HFF-Myc (cell line): Measurements from ENCODE around the gene SLC25A51.

Experiments
- DNase-seq: peaks from one replicate; pipeline ENCODE4 v3.0.0-alpha.2; 2011; ENCODE audit warnings: low read depth; ENCODE audit errors: extremely low read depth
- H3K4me3 ChIP-seq: replicated peaks from 2 replicates; pipeline ENCODE4 v1.5.1; 2011; ENCODE audit warnings: low read depth, mild to moderate bottlenecking, control low read depth, low read length
- TF ChIP-seq, protein P1 (sequence below): IDR thresholded peaks from 2 replicates; pipeline ENCODE4 v1.5.1; 2012; ENCODE audit warnings: mild to moderate bottlenecking, low read depth, low read length, control low read depth; ENCODE audit errors: missing control alignments

SLC25A51 gene

DNA sequence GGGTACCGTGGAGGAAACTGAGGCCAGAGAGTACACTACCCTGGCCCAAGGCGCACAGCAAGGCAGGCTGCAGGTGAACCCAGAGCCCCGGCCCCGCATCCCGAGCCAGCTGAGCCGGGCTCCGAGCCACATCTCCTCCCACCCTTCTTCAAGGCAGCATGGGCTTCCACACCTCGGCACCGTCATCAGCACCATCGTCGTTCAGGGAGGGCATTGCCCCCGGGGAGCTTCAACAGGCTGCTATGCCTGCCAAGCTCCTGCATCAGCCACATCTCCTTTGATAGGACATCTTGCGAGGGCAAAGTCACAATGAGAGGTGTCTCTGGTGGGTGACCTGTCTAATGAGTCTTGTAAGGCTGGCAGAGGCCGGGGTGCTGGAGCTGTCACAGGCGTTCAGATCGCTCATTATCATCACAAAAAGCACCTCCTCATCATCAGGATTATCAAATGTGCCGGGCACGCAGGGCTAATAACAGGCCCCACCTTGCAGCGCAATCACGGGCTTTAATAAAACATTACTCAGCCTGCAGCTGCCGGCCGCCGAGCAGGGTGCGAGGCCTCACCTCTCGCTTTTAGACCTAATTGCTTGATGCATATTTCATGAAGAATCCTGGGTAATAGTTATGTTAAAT, 20.0 kb upstream of the SLC25A51 start:
- no peak overlapping the region for H3K4me3 ChIP-seq
- TF ChIP-seq, protein P1, sequence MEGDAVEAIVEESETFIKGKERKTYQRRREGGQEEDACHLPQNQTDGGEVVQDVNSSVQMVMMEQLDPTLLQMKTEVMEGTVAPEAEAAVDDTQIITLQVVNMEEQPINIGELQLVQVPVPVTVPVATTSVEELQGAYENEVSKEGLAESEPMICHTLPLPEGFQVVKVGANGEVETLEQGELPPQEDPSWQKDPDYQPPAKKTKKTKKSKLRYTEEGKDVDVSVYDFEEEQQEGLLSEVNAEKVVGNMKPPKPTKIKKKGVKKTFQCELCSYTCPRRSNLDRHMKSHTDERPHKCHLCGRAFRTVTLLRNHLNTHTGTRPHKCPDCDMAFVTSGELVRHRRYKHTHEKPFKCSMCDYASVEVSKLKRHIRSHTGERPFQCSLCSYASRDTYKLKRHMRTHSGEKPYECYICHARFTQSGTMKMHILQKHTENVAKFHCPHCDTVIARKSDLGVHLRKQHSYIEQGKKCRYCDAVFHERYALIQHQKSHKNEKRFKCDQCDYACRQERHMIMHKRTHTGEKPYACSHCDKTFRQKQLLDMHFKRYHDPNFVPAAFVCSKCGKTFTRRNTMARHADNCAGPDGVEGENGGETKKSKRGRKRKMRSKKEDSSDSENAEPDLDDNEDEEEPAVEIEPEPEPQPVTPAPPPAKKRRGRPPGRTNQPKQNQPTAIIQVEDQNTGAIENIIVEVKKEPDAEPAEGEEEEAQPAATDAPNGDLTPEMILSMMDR, result no peak
- DNase-seq, result no peak

DNA sequence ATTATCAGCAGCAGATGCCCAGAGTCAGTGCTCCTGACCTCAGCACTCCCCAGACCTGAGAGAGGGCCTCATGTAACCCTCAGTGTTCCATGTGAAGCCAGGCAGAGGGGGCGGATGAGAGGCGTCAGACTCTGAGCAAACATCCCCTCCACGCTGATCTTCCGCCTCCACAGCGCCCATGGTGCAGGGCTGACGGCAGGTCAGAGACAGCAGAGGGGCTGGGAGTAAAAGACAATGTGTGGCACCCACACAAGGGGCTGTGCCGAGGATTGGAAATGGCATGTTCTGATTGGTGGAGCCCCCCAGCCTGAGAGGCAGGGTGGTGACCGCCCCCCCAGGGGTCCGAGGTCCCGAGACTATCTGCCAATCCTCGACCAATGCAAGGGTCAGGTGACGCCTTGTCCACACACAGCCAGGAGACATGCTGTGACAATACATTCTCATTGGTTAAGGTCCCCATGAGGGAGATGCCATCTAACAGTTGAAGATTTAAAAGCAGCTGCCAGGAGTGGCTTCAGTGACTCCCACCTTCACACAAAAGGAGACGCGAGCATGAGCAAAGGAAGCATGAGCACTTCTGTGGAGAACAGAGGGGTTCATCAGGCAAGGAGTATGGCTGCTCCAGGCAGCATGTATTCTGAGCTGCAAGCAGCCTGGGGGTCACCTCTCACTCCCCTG, 19.3 kb upstream of the SLC25A51 start:
- no peak for DNase-seq
- H3K4me3 ChIP-seq, result no peak overlapping the region
- TF ChIP-seq, protein P1, result no peak

DNA sequence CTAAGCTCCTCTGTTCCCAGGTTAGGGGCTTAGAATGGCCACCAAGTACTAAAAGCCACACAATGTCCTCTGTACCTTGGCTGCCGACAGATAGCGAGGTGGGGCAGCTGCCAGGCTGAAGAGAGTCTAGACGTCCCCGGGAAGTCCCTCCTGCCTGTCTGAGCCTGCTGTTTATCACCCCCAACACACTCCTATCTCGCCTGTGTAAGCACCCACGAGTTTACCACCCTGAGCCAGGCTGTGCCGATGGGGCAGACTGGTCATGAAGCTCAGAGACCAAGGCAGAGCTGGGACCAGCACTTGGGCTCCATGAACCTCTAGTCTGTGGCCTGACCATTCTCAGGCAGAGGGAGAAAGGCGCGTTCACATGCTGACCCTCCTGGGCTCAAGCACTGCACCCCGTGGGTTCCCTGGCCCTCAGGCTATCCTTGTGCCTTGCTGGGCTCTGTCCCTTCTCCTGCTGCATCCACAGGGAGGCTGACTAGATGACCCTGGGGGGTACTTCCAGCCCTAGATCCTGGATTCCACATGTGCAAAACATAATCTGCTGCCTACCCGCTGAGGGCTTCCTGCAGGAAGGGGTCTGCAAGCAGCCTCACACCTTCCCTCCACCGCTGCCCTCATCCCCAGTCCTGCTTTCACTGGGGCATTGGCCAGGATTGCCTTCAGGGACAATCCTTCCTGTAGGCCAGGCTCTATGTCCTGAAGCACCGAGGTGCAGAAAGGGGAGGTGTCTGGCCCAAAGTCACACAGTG, 18.6 kb upstream of the SLC25A51 start:
- TF ChIP-seq, protein P1, result no peak
- DNase-seq, result no peak
- no peak overlapping the region for H3K4me3 ChIP-seq

DNA sequence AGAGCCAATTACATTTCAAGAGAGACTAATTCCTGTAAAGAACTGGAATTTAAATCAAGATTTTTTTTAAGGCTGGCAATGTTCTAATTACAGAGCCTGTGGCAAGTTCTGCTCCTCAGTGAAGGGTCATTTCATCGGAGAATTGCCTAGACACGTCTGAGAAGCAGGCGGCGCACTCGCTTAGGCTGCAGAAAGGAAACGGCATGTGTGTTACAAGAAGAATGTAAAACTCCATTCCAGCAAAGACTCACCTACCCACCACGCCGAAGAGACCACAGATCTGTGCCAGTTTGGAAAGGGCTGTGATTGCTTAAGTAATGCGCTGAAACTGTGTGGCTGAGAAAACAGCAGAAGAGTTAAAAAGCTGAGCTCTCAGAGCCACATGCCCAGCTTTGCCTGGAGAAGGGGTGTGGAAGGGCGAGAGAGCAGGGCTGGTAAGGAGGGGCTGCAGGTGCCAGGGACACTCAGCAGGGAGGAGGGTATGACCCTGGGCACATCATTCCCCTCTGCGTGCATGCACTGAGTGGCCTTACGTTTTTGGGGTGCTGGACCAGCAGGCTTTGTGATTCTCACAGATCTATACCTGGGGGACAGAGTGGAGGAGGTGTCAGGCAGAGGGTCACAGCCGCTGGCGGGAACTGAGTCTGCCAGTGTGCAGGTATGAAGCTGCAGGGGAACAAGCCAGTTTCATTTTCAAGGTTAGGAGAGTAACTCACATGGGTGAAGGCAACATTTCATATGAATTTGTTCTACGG, 17.8 kb upstream of the SLC25A51 start:
- DNase-seq, result no peak
- H3K4me3 ChIP-seq, result no peak overlapping the region
- TF ChIP-seq, protein P1, result no peak

DNA sequence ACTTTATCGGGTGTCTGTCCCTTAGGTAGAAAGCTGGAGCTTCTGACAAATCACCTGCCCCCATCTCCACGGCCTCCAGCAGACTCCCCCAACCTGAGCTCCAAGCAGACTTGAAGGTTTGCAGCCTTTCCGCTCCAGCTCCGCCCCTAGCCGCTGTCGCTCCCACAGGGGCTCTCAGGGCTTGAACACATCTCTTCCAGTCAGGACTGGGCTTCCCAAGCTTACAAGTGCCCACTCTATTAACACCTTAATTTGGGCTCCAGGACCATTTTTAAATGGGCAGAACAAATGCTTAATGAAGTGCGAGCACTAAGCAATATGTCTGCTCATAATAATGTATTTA, 17.2 kb upstream of the SLC25A51 start:
- no peak overlapping the region for H3K4me3 ChIP-seq
- no peak for DNase-seq
- TF ChIP-seq, protein P1, result no peak

DNA sequence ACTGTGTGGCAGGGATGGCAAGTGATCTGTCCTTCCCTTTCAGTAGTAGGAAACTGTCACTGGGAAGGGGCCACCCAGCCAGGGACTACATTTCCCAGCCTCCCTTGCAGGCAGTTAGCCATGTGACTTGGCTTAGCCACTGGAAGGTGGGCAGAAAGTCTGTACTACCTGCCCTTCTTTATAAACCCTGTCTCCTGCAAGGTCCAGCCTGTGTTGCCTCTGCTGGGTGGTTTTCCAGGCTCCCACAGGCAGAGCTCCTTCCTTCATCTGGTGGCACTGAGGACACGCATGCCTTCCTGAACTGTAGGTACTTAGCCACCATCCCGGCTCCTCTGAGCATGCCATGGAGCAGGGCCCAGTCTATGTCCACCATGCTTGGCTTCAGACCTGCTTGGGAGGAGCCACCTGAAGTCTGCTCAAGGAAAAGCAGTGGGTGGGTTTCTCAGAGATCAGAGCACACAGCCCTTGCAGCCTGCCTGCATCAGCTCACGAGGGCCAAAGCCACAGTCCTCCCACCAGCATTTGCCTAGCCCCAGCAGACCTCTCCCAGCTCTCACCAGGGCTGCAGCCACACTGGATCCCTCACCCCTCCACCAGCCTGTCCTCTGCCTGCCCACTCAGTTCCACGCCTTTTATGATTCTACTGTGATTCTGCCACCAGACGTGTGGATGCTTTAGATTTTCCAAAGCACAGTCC, 16.7 kb upstream of the SLC25A51 start:
- TF ChIP-seq, protein P1, result no peak
- no peak for DNase-seq
- H3K4me3 ChIP-seq, result no peak overlapping the region
